Measurements from ENCODE around the gene RXRA. TPM values are rescaled to one million over a fixed set of nuclear protein-coding genes. Genes with fewer than 3 reads are reported as not detected.

Gene RXRA
- total RNA-seq, 2 experiments from 2014 or later = 1.2 to 1.4 TPM

GRCh38 chr9:134433101-134433500 is 106.8 kb downstream of the RXRA start:
- Mint-ChIP-seq H3K4me3 (no peak overlapping the region), H3K9me3 (no peaks in the 10 kb centered on the region), H3K4me1 (no peaks in the 10 kb centered on the region), H3K27ac (no peak overlapping the region), H3K27me3 (no peaks in the 10 kb centered on the region), H3K36me3 (ENCODE audit: low read depth) (no peaks in the 10 kb centered on the region)
- POLR2A ChIA-PET = no interaction called here
- CTCF ChIA-PET = interaction anchor here (1.2 to 3.5 kb wide), 2 partner anchors 9 to 74 kb away, joined by 3 to 16 read pairs; no protein-coding TSS in a partner anchor
- no peak for DNase-seq

- Mint-ChIP-seq H3K27me3 (no peaks in the 10 kb centered on the region), H3K36me3 (ENCODE audit: low read depth) (no peaks in the 10 kb centered on the region), H3K9me3 (no peaks in the 10 kb centered on the region), H3K4me3 (no peak overlapping the region), H3K27ac (no peak overlapping the region), H3K4me1 (no peaks in the 10 kb centered on the region)
- ChIA-PET POLR2A (no interaction called here), CTCF (no interaction called here)
- no peak for DNase-seq
Measured at GRCh38 chr9:134433909-134434882, 107.9 kb downstream of the RXRA start.

- Mint-ChIP-seq H3K27me3 (no peaks in the 10 kb centered on the region), H3K4me1 (no peaks in the 10 kb centered on the region), H3K27ac (no peak overlapping the region), H3K36me3 (ENCODE audit: low read depth) (no peaks in the 10 kb centered on the region), H3K4me3 (no peak overlapping the region), H3K9me3 (no peaks in the 10 kb centered on the region)
- no peak for DNase-seq
- POLR2A ChIA-PET = no interaction called here
- CTCF ChIA-PET = interaction anchor here (2.0 kb wide), 1 partner anchor 24 kb away, joined by 6 read pairs; no protein-coding TSS in a partner anchor
Measured at GRCh38 chr9:134434894-134435506, 108.7 kb downstream of the RXRA start.

GRCh38 chr9:134435550-134436378 is 109.5 kb downstream of the RXRA start:
- Mint-ChIP-seq H3K27me3 (peaks cover 1% of the 10 kb centered on the region), H3K9me3 (no peaks in the 10 kb centered on the region), H3K4me3 (no peak overlapping the region), H3K4me1 (no peaks in the 10 kb centered on the region), H3K36me3 (ENCODE audit: low read depth) (no peaks in the 10 kb centered on the region), H3K27ac (no peak overlapping the region)
- CTCF ChIA-PET = interaction anchor here (0.7 to 2.0 kb wide), 3 partner anchors 24 to 66 kb away, joined by 3 to 6 read pairs (median 4); no protein-coding TSS in a partner anchor
- POLR2A ChIA-PET = no interaction called here
- no peak for DNase-seq

GRCh38 chr9:134436379-134436762 is 110.1 kb downstream of the RXRA start:
- no peak for DNase-seq
- H3K27ac Mint-ChIP-seq = no peak overlapping the region
- no peaks in the 10 kb centered on the region for H3K9me3 Mint-ChIP-seq
- CTCF ChIA-PET = interaction anchor here (0.7 to 2.0 kb wide), 3 partner anchors 25 to 66 kb away, joined by 3 to 6 read pairs (median 4); no protein-coding TSS in a partner anchor
- peaks cover 3% of the 10 kb centered on the region for H3K27me3 Mint-ChIP-seq
- POLR2A ChIA-PET = no interaction called here
- H3K4me3 Mint-ChIP-seq = no peak overlapping the region
- H3K36me3 Mint-ChIP-seq (ENCODE audit: low read depth) = no peaks in the 10 kb centered on the region
- no peaks in the 10 kb centered on the region for H3K4me1 Mint-ChIP-seq

GRCh38 chr9:134436911-134437310 is 110.7 kb downstream of the RXRA start:
- no peak overlapping the region for H3K4me3 Mint-ChIP-seq
- no peaks in the 10 kb centered on the region for H3K4me1 Mint-ChIP-seq
- H3K9me3 Mint-ChIP-seq = no peaks in the 10 kb centered on the region
- no peaks in the 10 kb centered on the region for H3K36me3 Mint-ChIP-seq (ENCODE audit: low read depth)
- POLR2A ChIA-PET = no interaction called here
- DNase-seq = no peak
- H3K27me3 Mint-ChIP-seq = peaks cover 5% of the 10 kb centered on the region
- CTCF ChIA-PET = interaction anchor here (1.4 to 2.0 kb wide), 2 partner anchors 25 to 45 kb away, joined by 4 to 6 read pairs; no protein-coding TSS in a partner anchor
- no peak overlapping the region for H3K27ac Mint-ChIP-seq

- DNase-seq = no peak
- Mint-ChIP-seq H3K4me1 (no peaks in the 10 kb centered on the region), H3K4me3 (no peak overlapping the region), H3K27me3 (peaks cover 5% of the 10 kb centered on the region), H3K9me3 (no peaks in the 10 kb centered on the region), H3K36me3 (ENCODE audit: low read depth) (no peaks in the 10 kb centered on the region), H3K27ac (no peak overlapping the region)
- POLR2A ChIA-PET = no interaction called here
- CTCF ChIA-PET = interaction anchor here (0.6 to 2.0 kb wide), 4 partner anchors 26 to 337 kb away, joined by 3 to 6 read pairs (median 4); no protein-coding TSS in a partner anchor
Measured at GRCh38 chr9:134437403-134438194, 111.3 kb downstream of the RXRA start.

- ChIA-PET CTCF (interaction anchor here (0.6 to 1.0 kb wide), 3 partner anchors 31 to 338 kb away, joined by 3 read pairs; no protein-coding TSS in a partner anchor), POLR2A (no interaction called here)
- Mint-ChIP-seq H3K27ac (no peak overlapping the region), H3K36me3 (ENCODE audit: low read depth) (no peaks in the 10 kb centered on the region), H3K9me3 (no peaks in the 10 kb centered on the region), H3K27me3 (peaks cover 5% of the 10 kb centered on the region), H3K4me3 (no peak overlapping the region), H3K4me1 (peaks cover 3% of the 10 kb centered on the region)
- DNase-seq = no peak
Measured at GRCh38 chr9:134438195-134438788, 112.0 kb downstream of the RXRA start.

- H3K27me3 Mint-ChIP-seq = peaks cover 5% of the 10 kb centered on the region
- no peak overlapping the region for H3K27ac Mint-ChIP-seq
- CTCF ChIA-PET = interaction anchor here (0.6 to 1.4 kb wide), 4 partner anchors 16 to 241 kb away, joined by 3 read pairs; no protein-coding TSS in a partner anchor
- POLR2A ChIA-PET = no interaction called here
- H3K4me1 Mint-ChIP-seq = peaks cover 9% of the 10 kb centered on the region
- no peaks in the 10 kb centered on the region for H3K36me3 Mint-ChIP-seq (ENCODE audit: low read depth)
- no peak for DNase-seq
- no peak overlapping the region for H3K4me3 Mint-ChIP-seq
- H3K9me3 Mint-ChIP-seq = no peaks in the 10 kb centered on the region
Measured at GRCh38 chr9:134439368-134439784, 113.1 kb downstream of the RXRA start.

GRCh38 chr9:134440636-134441226 is 114.5 kb downstream of the RXRA start:
- peaks cover 13% of the 10 kb centered on the region for H3K4me1 Mint-ChIP-seq
- H3K4me3 Mint-ChIP-seq = no peak overlapping the region
- H3K36me3 Mint-ChIP-seq (ENCODE audit: low read depth) = no peaks in the 10 kb centered on the region
- peaks cover 5% of the 10 kb centered on the region for H3K27me3 Mint-ChIP-seq
- ChIA-PET POLR2A (no interaction called here), CTCF (no interaction called here)
- no peak overlapping the region for H3K27ac Mint-ChIP-seq
- peaks cover 4% of the 10 kb centered on the region for H3K9me3 Mint-ChIP-seq
- DNase-seq = no peak
